SK-N-SH (cell line): Measurements from ENCODE around the gene SMC1B. TPM values are rescaled to one million over a fixed set of nuclear protein-coding genes. Genes with fewer than 3 reads are reported as not detected.

ENCODE experiments used
- CTCF ChIA-PET: fragments of 300-600, 350-600 bp; formaldehyde crosslinking; extraction: SDS; loops from one replicate; lab custom pipeline; 2021; lab: Yijun Ruan, JAX
- POLR2A ChIA-PET: fragments of 350-600 bp; sonication (Branson Sonifier 250); formaldehyde crosslinking; extraction: SDS; loops from one replicate; lab custom pipeline; 2020; ENCODE audit warnings: antibody characterized with exemption, inconsistent platforms; lab: Yijun Ruan, JAX
- DNase-seq: peaks from one replicate; pipeline ENCODE4 v3.0.0; 2012
- H2AFZ ChIP-seq: fragments of 200-600 bp; sonication (generic); 2 replicates; pipeline ENCODE4 v1.8.1; 2016; ENCODE audit warnings: antibody characterized with exemption, mild to moderate bottlenecking, low read depth
- H3F3A ChIP-seq: fragments of 200-600 bp; sonication (generic); replicated peaks from 2 replicates; pipeline ENCODE3; 2016; ENCODE audit warnings: antibody characterized with exemption, mild to moderate bottlenecking; ENCODE audit not compliant: insufficient read depth
- H3K27ac ChIP-seq, 2 experiments: fragments of 200-500 bp in 1 of 2; fragments of 200-600 bp in 1 of 2; sonication (Bioruptor generic) in 1 of 2; sonication (generic), shearing (Covaris generic) in 1 of 2; 2 replicates each; pipeline versions ENCODE4 v1.5.1 to v1.6.1; 2014 to 2016; ENCODE audit warnings: low read depth in 2 of 2, inconsistent platforms in 1 of 2, low read length in 1 of 2, mild to moderate bottlenecking in 1 of 2, mixed read lengths in 1 of 2
- H3K27me3 ChIP-seq: fragments of 200-600 bp; sonication (generic), shearing (Covaris generic); 2 replicates; pipeline ENCODE4 v1.6.1; 2016; ENCODE audit warnings: mixed run types; ENCODE audit not compliant: insufficient read depth
- H3K36me3 ChIP-seq, 2 experiments: fragments of 200-500 bp in 1 of 2; fragments of 200-600 bp in 1 of 2; sonication (Bioruptor generic) in 1 of 2; sonication (generic) in 1 of 2; replicated peaks in 1 of 2; 2 replicates each; pipeline versions ENCODE3 to v1.5.1; 2014 to 2016; ENCODE audit warnings: low read length in 1 of 2, mild to moderate bottlenecking in 1 of 2; ENCODE audit not compliant: insufficient read depth in 2 of 2, control insufficient read depth in 1 of 2
- H3K4me1 ChIP-seq, 2 experiments: fragments of 200-500 bp in 1 of 2; fragments of 200-600 bp in 1 of 2; sonication (Bioruptor generic) in 1 of 2; sonication (generic), shearing (Covaris generic) in 1 of 2; 2 replicates each; pipeline versions ENCODE4 v1.5.1 to v1.6.1; 2014 to 2016; ENCODE audit warnings: low read depth in 1 of 2, low read length in 1 of 2, mixed run types in 1 of 2; ENCODE audit not compliant: insufficient read depth in 2 of 2, control insufficient read depth in 1 of 2
- H3K4me2 ChIP-seq: fragments of 200-600 bp; sonication (generic), shearing (Covaris generic); 2 replicates; pipeline ENCODE4 v1.6.1; 2017; ENCODE audit warnings: mixed run types
- H3K4me3 ChIP-seq, 2 experiments: fragments of 200-500 bp in 1 of 2; fragments of 200-600 bp in 1 of 2; sonication (Bioruptor generic) in 1 of 2; sonication (generic), shearing (Covaris generic) in 1 of 2; 2 replicates each; pipeline versions ENCODE4 v1.5.1 to v1.8.1; 2014 to 2016; ENCODE audit warnings: low read depth in 2 of 2, inconsistent platforms in 1 of 2, low read length in 1 of 2, mild to moderate bottlenecking in 1 of 2, mixed read lengths in 1 of 2, moderate library complexity in 1 of 2
- H3K79me2 ChIP-seq: fragments of 200-600 bp; sonication (generic); 2 replicates; pipeline ENCODE4 v1.8.1; 2017; ENCODE audit warnings: mild to moderate bottlenecking; ENCODE audit not compliant: insufficient read depth
- H3K9ac ChIP-seq: fragments of 200-600 bp; sonication (generic); 2 replicates; pipeline ENCODE4 v1.6.1; 2017; ENCODE audit warnings: mixed run types
- H3K9me2 ChIP-seq: fragments of 200-600 bp; sonication (generic); 2 replicates; pipeline ENCODE4 v1.6.1; 2017; ENCODE audit warnings: mixed run types
- H3K9me3 ChIP-seq: fragments of 200-600 bp; sonication (generic); 2 replicates; pipeline ENCODE4 v1.6.1; 2017; ENCODE audit warnings: mixed run types, mild to moderate bottlenecking, moderate library complexity
- H4K20me1 ChIP-seq: fragments of 200-600 bp; sonication (generic); 2 replicates; pipeline ENCODE4 v1.6.1; 2017; ENCODE audit warnings: mild to moderate bottlenecking, mixed run types; ENCODE audit not compliant: insufficient read depth
- CTCF ChIP-seq: fragments of 200-600 bp; sonication (generic); IDR thresholded peaks from 2 replicates; pipeline ENCODE4 v1.6.1; 2017; ENCODE audit warnings: antibody characterized with exemption, mild to moderate bottlenecking, moderate library complexity
- ELF1 ChIP-seq: IDR thresholded peaks from 2 replicates; pipeline ENCODE4 v1.4.0; 2012
- EZH2phosphoT487 ChIP-seq: fragments of 200-600 bp; sonication (generic); IDR thresholded peaks from 2 replicates; pipeline ENCODE4 v1.6.1; 2017; ENCODE audit warnings: low read depth, mixed run types, mild to moderate bottlenecking, antibody characterized with exemption, moderate library complexity, borderline replicate concordance
- FOSL2 ChIP-seq: IDR thresholded peaks from 2 replicates; pipeline ENCODE4 v1.4.0; 2012; ENCODE audit warnings: low read depth, mild to moderate bottlenecking, moderate library complexity, borderline replicate concordance
- FOXM1 ChIP-seq: IDR thresholded peaks from 2 replicates; pipeline ENCODE4 v1.4.0; 2012; ENCODE audit warnings: low read depth, mild to moderate bottlenecking
- GATA2 ChIP-seq: sonication (generic); formaldehyde crosslinking; IDR thresholded peaks from 2 replicates; pipeline ENCODE4 v1.5.0; 2020; ENCODE audit warnings: mild to moderate bottlenecking, missing genetic modification reagents
- IRF3 ChIP-seq: fragments of 150-350 bp; IDR thresholded peaks from 2 replicates; pipeline ENCODE4 v1.6.1; 2016; ENCODE audit warnings: mild to moderate bottlenecking, low read depth, low read length
- JUND ChIP-seq: IDR thresholded peaks from 2 replicates; pipeline ENCODE4 v1.4.0; 2012
- NRF1 ChIP-seq: IDR thresholded peaks from 2 replicates; pipeline ENCODE4 v1.6.1; 2012; ENCODE audit warnings: low read depth, mild to moderate bottlenecking, low read length
- RAD21 ChIP-seq: IDR thresholded peaks from 2 replicates; pipeline ENCODE4 v1.6.1; 2012; ENCODE audit warnings: mild to moderate bottlenecking, low read length
- REST ChIP-seq: IDR thresholded peaks from 2 replicates; pipeline ENCODE4 v1.6.1; 2012; ENCODE audit warnings: mild to moderate bottlenecking, low read depth, low read length, moderate library complexity
- RFX5 ChIP-seq: IDR thresholded peaks from 2 replicates; pipeline ENCODE4 v1.6.1; 2012; ENCODE audit warnings: mild to moderate bottlenecking, improper control_type of control experiment, low read length
- SMC3 ChIP-seq: IDR thresholded peaks from 2 replicates; pipeline ENCODE4 v1.6.1; 2012; ENCODE audit warnings: low read depth, low read length, improper control_type of control experiment
- TCF12 ChIP-seq: IDR thresholded peaks from 2 replicates; pipeline ENCODE4 v1.4.0; 2012
- TEAD4 ChIP-seq: IDR thresholded peaks from 2 replicates; pipeline ENCODE4 v1.4.0; 2012; ENCODE audit warnings: mild to moderate bottlenecking, borderline replicate concordance; ENCODE audit not compliant: insufficient read depth
- USF2 ChIP-seq: fragments of 150-350 bp; IDR thresholded peaks from 2 replicates; pipeline ENCODE4 v1.6.1; 2017; ENCODE audit warnings: antibody characterized with exemption, low read length, low read depth, borderline replicate concordance
- YY1 ChIP-seq: IDR thresholded peaks from 2 replicates; pipeline ENCODE4 v1.4.0; 2012; ENCODE audit warnings: low read depth, mild to moderate bottlenecking
- ZBTB33 ChIP-seq: IDR thresholded peaks from 2 replicates; pipeline ENCODE4 v1.4.0; 2012; ENCODE audit warnings: low read depth, borderline replicate concordance
- WGBS: methylation state at CpG from one replicate; pipeline ENCODE4 v1.1.6; 2017; ENCODE audit warnings: low lambda C conversion rate; 5-methylcytosine and 5-hydroxymethylcytosine counted together
- polyA plus RNA-seq, 3 experiments: library from polyadenylated mRNA; depleted of rRNA; stranded (reverse); fragments of >200 nt; gene quantifications; 2 replicates each; pipeline ENCODE4 v1.2.3, GENCODE V29; 2012
- TF ChIP-seq, protein P1 (sequence below): IDR thresholded peaks from 2 replicates; pipeline ENCODE4 v1.4.0; 2012; ENCODE audit warnings: low read depth

SMC1B gene
- polyA plus RNA-seq, 1 of the 3 experiments (the other 2 are of a cell fraction): not detected

- Histone ChIP-seq H3K27ac (peak overlapping the region; percentile 53 to 77; a peak in 2 of 4 replicates), H3K27me3 (no peaks in the 10 kb centered on the region), H3K9ac (peak overlapping the region; percentile 84), H3K4me1 (peaks cover 0 to 49% of the 10 kb centered on the region in 2 experiments; a peak in 2 of 4 replicates), H4K20me1 (no peaks in the 10 kb centered on the region), H3K9me2 (no peaks in the 10 kb centered on the region), H3K36me3 (no peaks in the 10 kb centered on the region), H3K79me2 (peaks cover 42% of the 10 kb centered on the region), H3K4me2 (peak overlapping the region; percentile 99), H3K9me3 (no peaks in the 10 kb centered on the region), H3F3A (no peaks in the 10 kb centered on the region), H3K4me3 (peak overlapping the region; percentile 81 to 90), H2AFZ (peak overlapping the region; percentile 75; the same call in 1 of the 2 replicates)
- ChIA-PET CTCF (interaction anchor here (0.6 to 1.0 kb wide), 3 partner anchors 18 to 243 kb away, joined by 3 read pairs; no protein-coding TSS in a partner anchor), POLR2A (interaction anchor here (0.6 kb wide), 1 partner anchor 181 kb away, joined by 4 read pairs; no protein-coding TSS in a partner anchor)
- no peak for DNase-seq
- TF ChIP-seq FOSL2 (no peak), NRF1 (no peak), ELF1 (no peak), GATA2 (CRISPR knock-in tag) (no peak), REST (no peak), EZH2phosphoT487 (no peak), RAD21 (no peak), FOXM1 (no peak), CTCF (no peak), RFX5 (no peak), JUND (no peak), TCF12 (no peak), YY1 (no peak), IRF3 (no peak), ZBTB33 (no peak), TEAD4 (no peak), SMC3 (no peak), USF2 (no peak)
- TF ChIP-seq, protein P1, sequence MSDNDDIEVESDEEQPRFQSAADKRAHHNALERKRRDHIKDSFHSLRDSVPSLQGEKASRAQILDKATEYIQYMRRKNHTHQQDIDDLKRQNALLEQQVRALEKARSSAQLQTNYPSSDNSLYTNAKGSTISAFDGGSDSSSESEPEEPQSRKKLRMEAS: no peak
- 22% methylated on average over 25 of the region's 33 CpGs for WGBS
Observed at GRCh38 chr22:45310331-45310976, 102.9 kb downstream of the SMC1B start.
